HG03045 (cell line): ENCODE results near the gene LGALS7.

Experiments used
- ATAC-seq: cut with Tn5 transposase; IDR thresholded peaks from one replicate; pipeline ENCODE4 v1.9.1; 2021; ENCODE audit warnings: mild to moderate bottlenecking, moderate library complexity; ENCODE audit not compliant: unreplicated experiment

LGALS7 gene

DNA sequence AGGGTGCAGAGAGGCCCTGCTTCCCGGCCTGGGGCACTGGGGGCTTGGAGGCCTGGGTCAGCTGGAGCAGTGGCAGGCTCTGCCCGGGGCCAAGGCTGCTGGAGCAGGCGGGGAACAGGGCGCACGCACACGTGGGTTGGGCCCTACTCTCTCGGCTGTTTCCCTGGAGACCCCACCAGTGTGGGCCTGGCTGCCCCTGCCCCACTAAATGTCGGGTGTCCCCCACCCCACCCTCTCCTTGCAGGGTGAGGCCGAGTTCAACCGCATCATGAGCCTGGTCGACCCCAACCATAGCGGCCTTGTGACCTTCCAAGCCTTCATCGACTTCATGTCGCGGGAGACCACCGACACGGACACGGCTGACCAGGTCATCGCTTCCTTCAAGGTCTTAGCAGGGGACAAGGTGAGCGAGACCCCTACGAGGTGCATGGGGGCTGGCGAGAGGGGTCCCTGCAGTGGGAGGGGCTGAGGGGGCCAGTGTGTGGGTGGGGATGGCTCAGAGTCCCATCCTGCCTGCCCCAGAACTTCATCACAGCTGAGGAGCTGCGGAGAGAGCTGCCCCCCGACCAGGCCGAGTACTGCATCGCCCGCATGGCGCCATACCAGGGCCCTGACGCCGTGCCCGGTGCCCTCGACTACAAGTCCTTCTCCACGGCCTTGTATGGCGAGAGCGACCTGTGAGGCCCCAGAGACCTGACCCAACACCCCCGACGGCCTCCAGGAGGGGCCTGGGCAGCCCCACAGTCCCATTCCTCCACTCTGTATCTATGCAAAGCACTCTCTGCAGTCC, 44.4 kb downstream of the LGALS7 start:
- no peak for ATAC-seq

DNA sequence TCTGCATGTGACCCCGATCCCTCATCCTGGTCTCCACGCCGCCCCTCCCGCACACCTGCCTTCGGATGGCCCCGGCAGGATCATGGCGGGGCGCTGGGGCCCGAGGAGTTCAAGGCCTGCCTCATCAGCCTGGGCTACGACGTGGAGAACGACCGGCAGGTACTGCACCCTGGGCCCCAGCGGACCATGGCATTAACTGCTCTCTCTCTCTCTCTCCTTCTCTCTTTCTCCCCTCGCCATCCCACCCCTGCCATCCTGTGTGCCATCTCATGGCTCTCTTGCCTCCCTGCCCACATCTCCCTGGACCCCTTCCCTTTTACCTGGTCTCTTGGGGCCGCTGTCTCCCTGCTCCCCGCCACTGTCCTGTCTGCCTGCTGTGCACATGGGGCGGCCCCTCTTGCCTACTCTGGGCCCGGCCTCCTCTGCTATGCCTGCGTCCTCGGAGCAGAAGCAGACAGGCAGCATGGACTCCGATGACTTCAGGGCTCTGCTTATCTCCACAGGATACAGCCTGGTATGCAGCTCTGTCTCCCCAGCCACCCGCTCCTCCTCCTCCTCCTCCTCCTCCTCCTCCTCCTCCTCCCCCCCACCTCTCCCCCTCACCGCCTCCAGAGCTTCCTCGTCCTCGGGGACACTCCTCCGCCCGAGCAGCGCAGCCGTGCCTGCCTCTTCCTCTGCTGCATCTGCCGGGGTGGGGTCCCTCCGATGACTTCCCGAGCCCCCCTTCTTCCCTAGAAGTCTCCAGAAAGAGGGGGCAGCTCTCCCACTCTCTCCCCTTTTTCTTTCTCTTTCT, 45.3 kb downstream of the LGALS7 start:
- ATAC-seq = no peak

DNA sequence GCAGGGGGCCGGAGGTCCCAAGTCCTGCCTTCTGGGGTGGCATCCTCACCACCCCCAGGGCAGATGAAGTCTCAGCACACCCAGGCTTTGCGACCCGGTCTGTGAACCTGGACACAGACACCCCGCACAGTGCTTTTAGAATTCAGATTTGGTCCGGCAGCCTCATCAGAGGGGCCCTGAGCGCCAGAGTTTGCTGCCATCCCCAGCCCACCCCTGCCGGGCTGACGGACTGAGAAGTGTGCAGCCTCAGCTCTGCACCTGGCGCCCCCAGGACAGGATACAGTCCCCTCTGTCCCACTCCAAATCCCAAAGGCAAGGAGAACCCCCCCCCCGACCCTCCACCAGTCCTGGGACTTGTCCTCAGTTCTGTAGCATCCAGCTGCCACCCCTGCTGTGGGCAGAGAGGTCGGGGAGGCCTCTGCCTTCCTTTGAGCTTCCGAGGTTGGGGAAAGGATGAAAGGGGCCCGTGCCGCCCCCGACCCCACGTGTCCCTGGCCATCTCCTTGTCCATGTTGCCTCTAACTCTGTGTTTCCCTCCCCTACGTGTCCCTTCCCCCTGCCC, 45.9 kb downstream of the LGALS7 start:
- no peak for ATAC-seq

DNA sequence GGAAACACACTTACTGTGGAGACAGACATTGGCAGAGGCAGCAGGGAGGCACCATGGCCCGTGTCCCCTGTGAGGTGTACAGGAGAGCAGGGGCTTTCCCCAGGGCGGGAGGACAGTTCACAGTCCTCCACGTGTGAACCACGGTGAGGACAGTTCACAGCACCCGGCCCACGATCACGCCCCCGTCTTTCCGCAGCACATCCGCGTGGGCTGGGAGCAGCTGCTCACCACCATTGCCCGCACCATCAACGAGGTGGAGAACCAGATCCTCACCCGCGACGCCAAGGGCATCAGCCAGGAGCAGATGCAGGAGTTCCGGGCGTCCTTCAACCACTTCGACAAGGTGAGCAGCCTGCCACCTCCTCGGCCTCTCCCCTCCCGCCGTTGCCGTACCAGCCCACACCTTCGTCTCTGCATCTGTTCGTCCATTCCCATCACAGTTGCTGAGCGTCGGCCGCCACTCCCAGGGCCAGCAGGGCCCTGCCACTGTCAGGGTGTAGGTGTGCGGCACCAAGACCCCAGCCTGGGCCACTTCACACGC, 46.5 kb downstream of the LGALS7 start:
- no peak for ATAC-seq

DNA sequence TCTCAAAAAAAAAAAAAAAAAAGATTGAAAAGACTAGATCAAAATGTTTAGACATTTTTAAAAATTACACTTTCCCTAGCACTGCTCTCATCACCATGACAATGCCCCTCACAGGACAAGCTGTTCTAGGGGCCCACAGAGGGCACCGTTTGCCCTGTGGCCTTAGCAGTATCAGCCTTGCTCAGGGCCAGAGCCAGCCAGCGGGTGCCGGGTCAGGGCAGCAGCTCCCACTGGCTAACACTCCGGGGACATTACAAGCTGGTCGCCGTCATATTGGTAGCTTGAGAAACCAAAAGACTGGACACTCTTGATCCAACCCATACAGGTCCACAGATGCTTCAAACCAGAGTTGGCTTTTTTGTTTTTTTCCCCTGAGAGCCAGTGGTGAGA, 47.0 kb downstream of the LGALS7 start:
- no peak for ATAC-seq

DNA sequence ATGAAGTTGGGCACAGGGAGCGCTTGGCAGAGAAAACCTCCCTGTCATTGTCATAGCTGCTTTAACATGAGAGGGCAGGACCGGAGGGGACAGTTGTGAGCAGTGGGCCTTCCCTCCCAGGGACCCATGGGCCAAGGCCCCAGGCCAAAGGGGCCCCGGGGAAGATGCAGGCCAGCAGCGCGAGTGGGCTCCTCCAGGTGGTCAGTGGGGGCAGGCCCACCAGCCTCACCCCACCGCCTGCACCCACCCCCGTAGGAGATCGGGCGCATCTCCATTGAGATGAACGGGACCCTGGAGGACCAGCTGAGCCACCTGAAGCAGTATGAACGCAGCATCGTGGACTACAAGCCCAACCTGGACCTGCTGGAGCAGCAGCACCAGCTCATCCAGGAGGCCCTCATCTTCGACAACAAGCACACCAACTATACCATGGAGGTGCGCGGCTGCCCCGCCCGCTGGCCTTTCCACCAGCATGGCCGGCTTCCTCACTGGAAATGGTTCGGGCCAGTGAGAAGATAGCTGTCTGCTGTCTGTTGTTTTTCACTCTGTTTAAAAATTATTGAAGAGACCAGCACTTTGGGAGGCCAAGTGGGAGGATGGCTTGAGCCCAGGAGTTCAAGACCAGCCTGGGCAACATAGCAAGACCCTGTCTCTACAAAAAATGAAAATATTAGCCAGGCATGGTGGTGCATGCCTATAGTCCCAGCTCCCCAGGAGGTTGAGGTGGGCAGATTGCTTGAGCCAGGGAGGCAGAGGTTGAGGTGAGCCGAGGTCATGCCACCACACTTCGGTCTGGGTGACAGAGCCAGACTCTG, 47.6 kb downstream of the LGALS7 start:
- ATAC-seq = no peak

DNA sequence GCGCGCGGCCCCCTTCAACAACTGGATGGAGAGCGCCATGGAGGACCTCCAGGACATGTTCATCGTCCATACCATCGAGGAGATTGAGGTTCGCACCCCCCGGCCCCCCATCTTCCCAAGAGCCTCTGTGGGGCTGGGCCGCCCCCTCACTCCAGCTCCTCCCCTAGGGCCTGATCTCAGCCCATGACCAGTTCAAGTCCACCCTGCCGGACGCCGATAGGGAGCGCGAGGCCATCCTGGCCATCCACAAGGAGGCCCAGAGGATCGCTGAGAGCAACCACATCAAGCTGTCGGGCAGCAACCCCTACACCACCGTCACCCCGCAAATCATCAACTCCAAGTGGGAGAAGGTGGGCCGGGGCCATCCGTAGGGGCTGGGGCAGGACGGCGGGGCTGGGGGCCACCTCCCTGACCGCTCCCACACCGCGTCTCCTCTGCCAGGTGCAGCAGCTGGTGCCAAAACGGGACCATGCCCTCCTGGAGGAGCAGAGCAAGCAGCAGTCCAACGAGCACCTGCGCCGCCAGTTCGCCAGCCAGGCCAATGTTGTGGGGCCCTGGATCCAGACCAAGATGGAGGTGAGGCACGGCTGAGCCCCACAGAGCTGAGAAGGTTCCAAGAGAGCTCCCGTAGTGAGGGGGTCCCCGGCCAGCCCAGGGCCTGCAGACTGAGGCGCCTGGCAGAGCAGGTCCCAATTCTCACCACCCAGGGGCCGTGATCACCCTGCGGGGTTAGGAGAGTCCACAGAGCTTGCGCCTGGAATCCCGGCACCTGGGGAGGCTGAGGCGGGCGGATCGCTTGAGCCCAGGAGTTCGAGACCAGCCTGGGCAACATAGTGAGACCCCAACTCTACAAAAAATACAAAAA, 49.1 kb downstream of the LGALS7 start:
- no peak for ATAC-seq

DNA sequence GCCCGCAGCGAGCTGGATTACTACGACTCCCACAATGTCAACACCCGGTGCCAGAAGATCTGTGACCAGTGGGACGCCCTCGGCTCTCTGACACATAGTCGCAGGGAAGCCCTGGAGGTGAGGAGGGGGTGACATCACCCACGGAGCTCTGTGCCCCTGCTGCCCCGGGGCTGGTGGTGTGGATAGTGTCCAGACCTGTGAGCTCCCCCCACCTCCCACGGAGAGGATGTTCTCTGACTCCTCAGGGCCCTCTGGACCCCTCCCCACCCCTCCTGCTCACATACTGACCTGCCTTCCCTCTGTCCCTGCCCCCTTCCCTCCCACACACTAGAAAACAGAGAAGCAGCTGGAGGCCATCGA, 49.7 kb downstream of the LGALS7 start:
- no peak for ATAC-seq

DNA sequence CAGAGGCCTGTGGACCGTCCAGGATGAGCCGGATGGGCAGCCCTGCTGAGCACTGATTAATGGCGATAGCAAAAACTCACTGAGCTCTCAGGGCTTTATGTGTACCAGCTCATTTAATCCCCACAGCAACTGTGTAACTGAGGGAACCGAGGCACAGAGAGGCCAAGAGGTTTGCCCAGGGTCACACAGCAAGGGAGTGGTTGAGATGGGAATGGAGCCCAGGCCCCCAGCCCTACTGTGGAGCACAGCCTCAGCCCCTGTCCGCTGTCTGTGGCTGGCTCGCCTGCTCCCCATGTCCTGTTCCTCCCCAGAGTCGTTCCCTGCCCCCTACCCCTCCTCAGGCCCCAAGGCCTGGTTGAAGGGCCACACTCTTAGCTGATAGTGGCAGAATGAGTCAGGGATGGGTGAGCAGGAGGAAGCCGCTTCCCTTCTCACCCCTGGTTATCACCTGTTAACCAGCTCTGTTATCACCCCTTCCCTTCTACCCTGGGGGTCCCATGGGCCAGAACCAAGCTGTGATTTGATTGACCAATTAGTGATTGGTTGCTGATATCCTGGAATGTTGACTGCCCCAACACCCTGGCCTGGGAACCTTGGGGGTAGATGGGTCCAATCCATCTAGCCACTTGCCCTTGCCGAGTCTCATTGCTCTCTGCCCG, 50.2 kb downstream of the LGALS7 start:
- no peak for ATAC-seq

DNA sequence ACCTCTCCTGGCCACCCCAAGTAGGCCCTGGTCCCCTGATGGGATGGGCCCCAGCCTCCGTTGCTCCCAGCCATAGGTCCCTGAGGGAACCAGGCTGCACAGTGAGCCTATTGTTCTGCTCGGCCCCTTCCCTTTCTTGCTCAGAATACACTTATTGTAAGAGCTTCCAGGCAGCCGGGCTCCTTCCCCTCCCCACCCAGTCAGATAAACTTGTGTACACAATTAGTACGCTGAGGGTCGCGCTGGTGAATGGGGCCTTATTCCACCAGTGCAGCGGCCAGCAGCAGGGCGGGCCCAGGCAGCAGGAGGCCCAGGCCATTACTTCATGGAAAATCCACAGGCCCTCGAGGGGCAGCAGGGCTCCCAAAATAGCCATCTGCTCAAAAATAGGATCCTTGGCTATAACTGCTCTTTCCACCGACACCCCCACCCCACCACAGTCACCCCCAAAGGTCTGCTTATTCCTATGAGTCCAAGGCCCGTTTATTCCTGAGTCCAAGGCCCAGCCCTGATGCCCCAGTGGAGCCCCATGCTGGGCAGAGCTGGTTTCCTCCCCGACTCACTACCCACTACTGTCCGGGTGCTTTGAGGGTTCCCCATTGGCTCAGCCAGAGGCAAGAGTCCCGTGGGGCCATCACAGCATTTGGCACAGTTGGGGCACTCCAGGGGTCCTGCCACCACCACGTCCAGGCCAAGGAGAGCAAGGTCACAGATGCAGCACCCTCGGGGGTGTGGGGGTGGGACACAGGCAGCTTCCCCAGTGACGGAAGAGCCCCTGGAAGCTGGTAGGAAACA, 51.1 kb downstream of the LGALS7 start:
- ATAC-seq = no peak

DNA sequence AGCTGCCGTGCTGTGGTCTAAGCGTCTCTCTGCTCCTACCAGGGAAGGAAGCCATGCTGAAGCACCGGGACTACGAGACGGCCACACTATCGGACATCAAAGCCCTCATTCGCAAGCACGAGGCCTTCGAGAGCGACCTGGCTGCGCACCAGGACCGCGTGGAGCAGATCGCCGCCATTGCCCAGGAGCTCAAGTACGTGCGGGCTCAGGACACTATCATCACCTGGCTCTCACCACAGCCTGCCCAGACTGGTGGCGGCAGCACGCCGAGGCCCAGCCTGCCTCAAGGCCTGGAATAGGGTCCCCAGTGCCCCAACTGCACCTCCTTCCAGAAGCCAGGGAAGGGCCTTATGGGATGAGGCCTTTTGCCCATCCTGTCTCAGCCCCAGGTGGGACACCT, 51.8 kb downstream of the LGALS7 start:
- no peak for ATAC-seq
